ENCODE results near the gene DHRS12. TPM values are rescaled to one million over a fixed set of nuclear protein-coding genes. Genes with fewer than 3 reads are reported as not detected.

The DHRS12 gene
- total RNA-seq, 3 donors from 2014 or later (not counting 1 experiment from before 2014, with no cell fraction given) = 7.0 to 11.7 (median 10.4) TPM

GRCh38 chr13:51819544-51819943, 15.6 kb upstream of the DHRS12 start:
- Histone ChIP-seq H3K27ac (ENCODE audit: low read length) (no peak overlapping the region), H3K9me3 (ENCODE audit: control insufficient read depth, insufficient read depth, low read length) (no peaks in the 10 kb centered on the region), H3K36me3 (ENCODE audit: control insufficient read depth, insufficient read depth, low read length) (no peaks in the 10 kb centered on the region), H3K27me3 (ENCODE audit: control insufficient read depth, insufficient read depth, low read length) (no peaks in the 10 kb centered on the region), H3K4me1 (ENCODE audit: control insufficient read depth, insufficient read depth, low read length) (peaks cover 40% of the 10 kb centered on the region), H3K4me3 (ENCODE audit: low read length) (no peak overlapping the region)
- TF ChIP-seq CTCF (IDR thresholded peaks at IDR 0.05) = no peak
- ATAC-seq (no peak), DNase-seq (no peak)
- peaks cover 7 to 9% of the 10 kb centered on the region in 2 donors for H3K27me3 Mint-ChIP-seq (ENCODE audit: low read depth in 2 of 2)
- no peak overlapping the region for H3K4me3 Mint-ChIP-seq
- H3K9me3 Mint-ChIP-seq = no peaks in the 10 kb centered on the region
- WGBS (ENCODE audit: insufficient coverage) = 97% methylated on average over 3 of the region's 3 CpGs
- peaks cover 35 to 46% of the 10 kb centered on the region in 2 donors for H3K4me1 Mint-ChIP-seq
- no peak overlapping the region for H3K27ac Mint-ChIP-seq
- H3K36me3 Mint-ChIP-seq = no peaks in the 10 kb centered on the region
- intact Hi-C loops (cut with micrococcal nuclease) = no loop called here

GRCh38 chr13:51818781-51819511, 15.0 kb upstream of the DHRS12 start:
- no peak overlapping the region for H3K4me3 ChIP-seq (ENCODE audit: low read length)
- TF ChIP-seq CTCF (IDR thresholded peaks at IDR 0.05) = no peak
- WGBS (ENCODE audit: insufficient coverage) = 73% methylated on average over 8 of the region's 9 CpGs
- no peaks in the 10 kb centered on the region for H3K9me3 ChIP-seq (ENCODE audit: control insufficient read depth, insufficient read depth, low read length)
- DNase-seq = peak in 1 of 2 donors; percentile 76
- Mint-ChIP-seq H3K4me1 (peaks cover 35 to 42% of the 10 kb centered on the region in 2 donors), H3K4me3 (no peak overlapping the region), H3K9me3 (no peaks in the 10 kb centered on the region), H3K36me3 (no peaks in the 10 kb centered on the region), H3K27ac (peak overlapping the region in 1 of 2 donors; percentile 8), H3K27me3 (ENCODE audit: low read depth in 2 of 2) (peaks cover 7 to 9% of the 10 kb centered on the region in 2 donors)
- no peaks in the 10 kb centered on the region for H3K27me3 ChIP-seq (ENCODE audit: control insufficient read depth, insufficient read depth, low read length)
- peaks cover 38% of the 10 kb centered on the region for H3K4me1 ChIP-seq (ENCODE audit: control insufficient read depth, insufficient read depth, low read length)
- no peaks in the 10 kb centered on the region for H3K36me3 ChIP-seq (ENCODE audit: control insufficient read depth, insufficient read depth, low read length)
- no peak for ATAC-seq
- intact Hi-C loops (cut with micrococcal nuclease) = no loop called here
- no peak overlapping the region for H3K27ac ChIP-seq (ENCODE audit: low read length)

- WGBS (ENCODE audit: insufficient coverage) = 96% methylated on average over 4 of the region's 4 CpGs
- Mint-ChIP-seq H3K9me3 (no peaks in the 10 kb centered on the region), H3K36me3 (no peaks in the 10 kb centered on the region), H3K27ac (peak overlapping the region in 1 of 2 donors; percentile 8), H3K27me3 (ENCODE audit: low read depth in 2 of 2) (peaks cover 7 to 9% of the 10 kb centered on the region in 2 donors), H3K4me1 (peaks cover 35 to 41% of the 10 kb centered on the region in 2 donors), H3K4me3 (no peak overlapping the region)
- Histone ChIP-seq H3K4me3 (ENCODE audit: low read length) (no peak overlapping the region), H3K27ac (ENCODE audit: low read length) (no peak overlapping the region), H3K4me1 (ENCODE audit: control insufficient read depth, insufficient read depth, low read length) (peaks cover 37% of the 10 kb centered on the region), H3K27me3 (ENCODE audit: control insufficient read depth, insufficient read depth, low read length) (no peaks in the 10 kb centered on the region), H3K36me3 (ENCODE audit: control insufficient read depth, insufficient read depth, low read length) (no peaks in the 10 kb centered on the region), H3K9me3 (ENCODE audit: control insufficient read depth, insufficient read depth, low read length) (no peaks in the 10 kb centered on the region)
- DNase-seq (peak in 1 of 2 donors; percentile 33), ATAC-seq (no peak)
- intact Hi-C loops (cut with micrococcal nuclease) = no loop called here
- TF ChIP-seq CTCF (IDR thresholded peaks at IDR 0.05) = no peak
Observed at GRCh38 chr13:51818276-51818675, 14.3 kb upstream of the DHRS12 start.
